T-helper 2 cell treated with Interferon-gamma antibody and Interleukin-4, amounts not matched to agents 5 μg/mL and 100 μg/mL, for 36 hours (primary cell): ENCODE measurements around the gene DNAJC6.
"Not testable (repeated sequence)": the region's sequence is repeated elsewhere in the genome, so short reads cannot be mapped to it uniquely, and the experiment has no call there.

Experiments used
- DNase-seq: peaks from one replicate; pipeline ENCODE4 v3.0.0; 2021; ENCODE audit warnings: low spot score
- H3K27ac Mint-ChIP-seq: one replicate; pipeline ENCODE4 v1.8.0; 2021; ENCODE audit warnings: mild to moderate bottlenecking, mixed read lengths
- H3K27me3 Mint-ChIP-seq: one replicate; pipeline ENCODE4 v1.8.0; 2021; ENCODE audit warnings: low read depth, mixed read lengths
- H3K36me3 Mint-ChIP-seq: one replicate; pipeline ENCODE4 v1.8.0; 2021; ENCODE audit warnings: low read depth, mixed read lengths
- H3K4me1 Mint-ChIP-seq: one replicate; pipeline ENCODE4 v1.8.0; 2021; ENCODE audit warnings: low read depth, mixed read lengths
- H3K4me3 Mint-ChIP-seq: one replicate; pipeline ENCODE4 v1.8.0; 2022; ENCODE audit warnings: mild to moderate bottlenecking, moderate library complexity, mixed read lengths
- H3K9me3 Mint-ChIP-seq: one replicate; pipeline ENCODE4 v1.8.0; 2021; ENCODE audit warnings: mixed read lengths

The DNAJC6 gene

GRCh38 chr1:65278376-65279069 is 30.8 kb upstream of the DNAJC6 start:
- Mint-ChIP-seq H3K9me3 (no peaks in the 10 kb centered on the region), H3K4me1 (no peaks in the 10 kb centered on the region), H3K27ac (no peak overlapping the region), H3K27me3 (peaks cover 39% of the 10 kb centered on the region), H3K4me3 (no peak overlapping the region), H3K36me3 (no peaks in the 10 kb centered on the region)
- no peak for DNase-seq

GRCh38 chr1:65279070-65279779 is 30.1 kb upstream of the DNAJC6 start:
- Mint-ChIP-seq H3K4me1 (no peaks in the 10 kb centered on the region), H3K27ac (no peak overlapping the region), H3K36me3 (no peaks in the 10 kb centered on the region), H3K9me3 (no peaks in the 10 kb centered on the region), H3K4me3 (no peak overlapping the region), H3K27me3 (peaks cover 37% of the 10 kb centered on the region)
- no peak for DNase-seq

- no peaks in the 10 kb centered on the region for H3K36me3 Mint-ChIP-seq
- H3K27me3 Mint-ChIP-seq: peaks cover 19% of the 10 kb centered on the region
- no peak overlapping the region for H3K27ac Mint-ChIP-seq
- H3K9me3 Mint-ChIP-seq: no peaks in the 10 kb centered on the region
- no peak overlapping the region for H3K4me3 Mint-ChIP-seq
- H3K4me1 Mint-ChIP-seq: no peaks in the 10 kb centered on the region
- no peak for DNase-seq
Measured at GRCh38 chr1:65281846-65282245, 27.5 kb upstream of the DNAJC6 start.

- Mint-ChIP-seq H3K36me3 (no peaks in the 10 kb centered on the region), H3K9me3 (no peaks in the 10 kb centered on the region), H3K4me3 (no peak overlapping the region), H3K27me3 (peaks cover 7% of the 10 kb centered on the region), H3K4me1 (no peaks in the 10 kb centered on the region), H3K27ac (no peak overlapping the region)
- DNase-seq: no peak
Measured at GRCh38 chr1:65284229-65284628, 25.1 kb upstream of the DNAJC6 start.

- Mint-ChIP-seq H3K9me3 (no peaks in the 10 kb centered on the region), H3K36me3 (no peaks in the 10 kb centered on the region), H3K4me1 (no peaks in the 10 kb centered on the region), H3K27me3 (peaks cover 3% of the 10 kb centered on the region), H3K27ac (no peak overlapping the region), H3K4me3 (no peak overlapping the region)
- no peak for DNase-seq
Measured at GRCh38 chr1:65289449-65289848, 19.9 kb upstream of the DNAJC6 start.

- not testable (repeated sequence) for H3K36me3 Mint-ChIP-seq, DNase-seq, H3K27ac Mint-ChIP-seq, H3K4me3 Mint-ChIP-seq, H3K27me3 Mint-ChIP-seq, H3K9me3 Mint-ChIP-seq, H3K4me1 Mint-ChIP-seq
Measured at GRCh38 chr1:65291818-65292217, 17.5 kb upstream of the DNAJC6 start.

GRCh38 chr1:65292861-65293593 is 16.3 kb upstream of the DNAJC6 start:
- Mint-ChIP-seq H3K36me3 (no peaks in the 10 kb centered on the region), H3K27me3 (peaks cover 3% of the 10 kb centered on the region), H3K9me3 (no peaks in the 10 kb centered on the region), H3K27ac (no peak overlapping the region), H3K4me3 (no peak overlapping the region), H3K4me1 (no peaks in the 10 kb centered on the region)
- no peak for DNase-seq

GRCh38 chr1:65297706-65298105 is 11.6 kb upstream of the DNAJC6 start:
- H3K4me3 Mint-ChIP-seq: no peak overlapping the region
- no peaks in the 10 kb centered on the region for H3K9me3 Mint-ChIP-seq
- no peak overlapping the region for H3K27ac Mint-ChIP-seq
- no peaks in the 10 kb centered on the region for H3K4me1 Mint-ChIP-seq
- no peaks in the 10 kb centered on the region for H3K36me3 Mint-ChIP-seq
- H3K27me3 Mint-ChIP-seq: peaks cover 2% of the 10 kb centered on the region
- no peak for DNase-seq

GRCh38 chr1:65299328-65299727 is 10.0 kb upstream of the DNAJC6 start:
- peaks cover 2% of the 10 kb centered on the region for H3K27me3 Mint-ChIP-seq
- no peak for DNase-seq
- no peaks in the 10 kb centered on the region for H3K4me1 Mint-ChIP-seq
- no peaks in the 10 kb centered on the region for H3K9me3 Mint-ChIP-seq
- no peak overlapping the region for H3K27ac Mint-ChIP-seq
- H3K36me3 Mint-ChIP-seq: no peaks in the 10 kb centered on the region
- no peak overlapping the region for H3K4me3 Mint-ChIP-seq

GRCh38 chr1:65308781-65309303 is 501 bp upstream of the DNAJC6 start:
- Mint-ChIP-seq H3K9me3 (no peaks in the 10 kb centered on the region), H3K4me1 (peaks cover 3% of the 10 kb centered on the region), H3K36me3 (no peaks in the 10 kb centered on the region), H3K27ac (no peak overlapping the region), H3K4me3 (peak overlapping the region; percentile 12), H3K27me3 (peaks cover 55% of the 10 kb centered on the region)
- DNase-seq: no peak

- no peak for DNase-seq
- Mint-ChIP-seq H3K4me3 (no peak overlapping the region), H3K9me3 (no peaks in the 10 kb centered on the region), H3K27me3 (peaks cover 55% of the 10 kb centered on the region), H3K36me3 (no peaks in the 10 kb centered on the region), H3K27ac (no peak overlapping the region), H3K4me1 (peaks cover 3% of the 10 kb centered on the region)
Measured at GRCh38 chr1:65310078-65310587, 790 bp downstream of the DNAJC6 start.

- Mint-ChIP-seq H3K27me3 (peaks cover 48% of the 10 kb centered on the region), H3K9me3 (no peaks in the 10 kb centered on the region), H3K36me3 (no peaks in the 10 kb centered on the region)
Measured at GRCh38 chr1:65311760-65312159, 2.4 kb downstream of the DNAJC6 start.

GRCh38 chr1:65316233-65316632 is 6.9 kb downstream of the DNAJC6 start:
- H3K9me3 Mint-ChIP-seq: no peaks in the 10 kb centered on the region
- no peaks in the 10 kb centered on the region for H3K4me1 Mint-ChIP-seq
- H3K4me3 Mint-ChIP-seq: no peak overlapping the region
- no peak for DNase-seq
- H3K36me3 Mint-ChIP-seq: no peaks in the 10 kb centered on the region
- peaks cover 19% of the 10 kb centered on the region for H3K27me3 Mint-ChIP-seq
- H3K27ac Mint-ChIP-seq: no peak overlapping the region

More at GRCh38 chr1:65311760-65312159, 2.4 kb downstream of the DNAJC6 start:
- Mint-ChIP-seq H3K4me1 (peaks cover 3% of the 10 kb centered on the region), H3K27ac (no peak overlapping the region), H3K4me3 (no peak overlapping the region)
- no peak for DNase-seq
